Measurements from ENCODE around the gene GDAP2.

DNA sequence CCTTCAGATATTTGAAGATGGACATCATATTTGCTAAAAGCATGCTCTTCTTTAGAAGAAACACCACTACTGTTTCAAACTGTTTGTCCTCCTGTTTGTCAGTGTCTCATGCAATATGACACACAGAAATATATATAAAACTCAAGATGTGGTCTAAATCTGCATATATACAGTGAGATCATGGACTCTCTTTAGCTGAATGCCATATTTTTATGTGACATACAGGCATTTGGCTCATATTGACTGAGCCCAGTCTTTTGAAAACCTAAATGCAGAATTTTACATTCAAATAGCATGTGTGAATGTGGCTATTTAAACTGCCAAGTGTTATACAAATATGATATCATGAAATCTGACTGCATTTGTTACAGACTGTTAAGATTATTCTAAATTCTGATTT lies 18.4 kb downstream of the GDAP2 start:
- no peak for TF ChIP-seq CTCF (conservative IDR thresholded peaks at IDR 0.05)
- no peak for TF ChIP-seq EZH2 (IDR thresholded peaks at IDR 0.05; ENCODE audit: low read depth)
